ENCODE results near the gene TXNIP.

TXNIP gene

GRCh38 chr1:145964328-145965118 lies 31.9 kb downstream of the TXNIP start, which contains the start of the genes ANKRD34A and POLR3GL:
TSS of gene ANKRD34A (minus strand) at chr1:145964575. CDS start at chr1:145961759, 2,816 bp downstream.
TSS of gene POLR3GL (plus strand) at chr1:145964690. CDS start at chr1:145974866, 10,176 bp downstream.
- no peaks in the 10 kb centered on the region for H3K36me3 ChIP-seq (ENCODE audit: control insufficient read depth, insufficient read depth, low read length)
- DNase-seq (ENCODE audit: extremely low read depth, insufficient read length) = peak; percentile 85
- peak within 1 kb of the TSS; percentile 84 for H3K4me3 ChIP-seq (replicated peaks; ENCODE audit: low read depth, low read length)
- TF ChIP-seq, protein P1, sequence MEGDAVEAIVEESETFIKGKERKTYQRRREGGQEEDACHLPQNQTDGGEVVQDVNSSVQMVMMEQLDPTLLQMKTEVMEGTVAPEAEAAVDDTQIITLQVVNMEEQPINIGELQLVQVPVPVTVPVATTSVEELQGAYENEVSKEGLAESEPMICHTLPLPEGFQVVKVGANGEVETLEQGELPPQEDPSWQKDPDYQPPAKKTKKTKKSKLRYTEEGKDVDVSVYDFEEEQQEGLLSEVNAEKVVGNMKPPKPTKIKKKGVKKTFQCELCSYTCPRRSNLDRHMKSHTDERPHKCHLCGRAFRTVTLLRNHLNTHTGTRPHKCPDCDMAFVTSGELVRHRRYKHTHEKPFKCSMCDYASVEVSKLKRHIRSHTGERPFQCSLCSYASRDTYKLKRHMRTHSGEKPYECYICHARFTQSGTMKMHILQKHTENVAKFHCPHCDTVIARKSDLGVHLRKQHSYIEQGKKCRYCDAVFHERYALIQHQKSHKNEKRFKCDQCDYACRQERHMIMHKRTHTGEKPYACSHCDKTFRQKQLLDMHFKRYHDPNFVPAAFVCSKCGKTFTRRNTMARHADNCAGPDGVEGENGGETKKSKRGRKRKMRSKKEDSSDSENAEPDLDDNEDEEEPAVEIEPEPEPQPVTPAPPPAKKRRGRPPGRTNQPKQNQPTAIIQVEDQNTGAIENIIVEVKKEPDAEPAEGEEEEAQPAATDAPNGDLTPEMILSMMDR (IDR thresholded peaks at IDR 0.05; ENCODE audit: insufficient read depth, low read length, poor library complexity, severe bottlenecking) = no peak
- H3K27me3 ChIP-seq (replicated peaks; ENCODE audit: control insufficient read depth, insufficient read depth, low read length) = no peaks in the 10 kb centered on the region

DNA sequence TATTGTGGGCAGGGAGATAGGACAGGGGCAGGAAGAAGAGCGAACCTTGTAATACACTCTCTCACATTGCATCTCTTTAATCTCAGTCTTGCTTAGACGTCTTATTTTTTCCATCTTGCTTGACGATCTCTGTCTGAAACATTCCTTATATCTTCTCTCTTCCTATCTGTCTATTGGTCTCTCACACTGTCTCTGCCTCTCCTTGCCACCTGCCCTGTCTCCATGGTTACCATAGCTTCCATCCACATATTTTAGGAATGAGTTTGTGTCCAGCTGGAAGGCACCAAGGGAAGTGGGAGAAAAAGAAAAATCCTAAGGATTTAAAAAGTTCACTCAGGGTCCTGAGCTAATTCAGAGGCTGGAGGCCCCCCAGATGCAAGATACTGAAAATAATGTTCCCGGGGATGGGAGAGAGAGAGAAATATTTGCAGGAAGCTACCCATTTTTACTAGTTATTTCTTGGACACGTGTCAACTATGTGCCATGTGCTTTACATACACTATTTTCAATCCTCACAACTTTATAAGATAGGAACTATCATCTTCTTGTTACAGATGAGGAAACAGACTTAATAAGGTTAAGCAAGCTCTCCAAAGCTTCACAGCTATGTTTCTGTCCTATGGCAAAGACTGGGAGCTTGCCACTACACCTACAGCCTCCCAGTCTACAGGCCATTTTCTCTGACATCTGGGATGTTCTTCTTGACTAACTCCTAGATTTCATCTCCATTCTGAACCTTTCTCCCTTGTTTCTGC lies 32.9 kb downstream of the TXNIP start:
- no peak for DNase-seq (ENCODE audit: extremely low read depth, insufficient read length)
- Histone ChIP-seq H3K4me3 (replicated peaks; ENCODE audit: low read depth, low read length) (peak overlapping the region; percentile 84), H3K27me3 (replicated peaks; ENCODE audit: control insufficient read depth, insufficient read depth, low read length) (no peaks in the 10 kb centered on the region), H3K36me3 (ENCODE audit: control insufficient read depth, insufficient read depth, low read length) (no peaks in the 10 kb centered on the region)
- TF ChIP-seq, protein P1 (IDR thresholded peaks at IDR 0.05; ENCODE audit: insufficient read depth, low read length, poor library complexity, severe bottlenecking) = no peak

DNA sequence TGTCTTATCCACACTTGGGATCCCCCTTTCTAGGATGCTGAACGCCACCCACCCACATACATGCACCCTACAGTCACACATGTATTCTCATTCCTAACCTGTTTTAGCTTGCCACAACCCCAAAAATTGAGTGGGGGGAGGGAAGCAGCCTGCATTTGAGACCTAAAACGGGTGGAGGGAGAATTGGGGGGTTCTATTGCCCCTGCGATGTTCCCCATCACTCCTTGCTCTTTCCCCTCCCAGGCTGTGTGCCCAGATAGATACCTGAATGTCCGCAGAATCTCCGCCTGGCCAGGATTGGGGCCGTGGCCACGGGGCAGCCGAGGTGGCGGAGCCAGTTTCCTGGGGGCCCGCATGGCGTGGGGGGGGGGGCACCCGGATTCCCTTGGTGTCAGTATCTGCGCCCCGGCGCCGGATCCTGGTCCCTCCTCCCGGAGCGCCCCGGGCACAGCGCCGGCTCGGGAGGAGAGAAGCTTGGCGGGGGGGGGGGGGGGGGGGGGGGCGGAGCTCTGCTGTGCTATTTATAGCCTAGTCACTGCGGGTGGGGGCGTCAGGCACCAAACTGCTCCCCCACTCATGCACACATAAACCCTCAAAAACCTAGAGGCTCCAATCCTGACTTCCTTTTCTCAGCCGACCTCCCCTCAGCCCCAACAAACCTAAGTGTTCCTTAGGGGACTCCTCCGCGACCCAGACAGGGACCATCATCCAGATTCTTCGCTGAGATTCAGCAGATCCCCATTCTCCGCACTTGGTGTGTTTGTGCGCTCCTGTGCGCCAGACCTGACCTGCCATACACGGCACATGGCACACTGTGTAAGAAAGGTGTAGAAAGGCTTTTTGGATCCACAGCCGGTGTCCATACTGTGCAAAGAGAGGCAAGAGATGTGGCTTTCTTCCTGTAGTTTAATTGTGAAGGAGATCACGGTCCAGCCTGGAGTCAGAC lies 33.9 kb downstream of the TXNIP start:
- DNase-seq (ENCODE audit: extremely low read depth, insufficient read length) = peak; percentile 37
- TF ChIP-seq, protein P1 (IDR thresholded peaks at IDR 0.05; ENCODE audit: insufficient read depth, low read length, poor library complexity, severe bottlenecking) = no peak

GRCh38 chr1:145961425-145962156 lies 34.8 kb downstream of the TXNIP start:
- H3K27me3 ChIP-seq (replicated peaks; ENCODE audit: control insufficient read depth, insufficient read depth, low read length) = no peaks in the 10 kb centered on the region
- DNase-seq (ENCODE audit: extremely low read depth, insufficient read length) = peak; percentile 36
- H3K4me3 ChIP-seq (replicated peaks; ENCODE audit: low read depth, low read length) = peak overlapping the region; percentile 58
- TF ChIP-seq, protein P1 (IDR thresholded peaks at IDR 0.05; ENCODE audit: insufficient read depth, low read length, poor library complexity, severe bottlenecking) = no peak
- no peaks in the 10 kb centered on the region for H3K36me3 ChIP-seq (ENCODE audit: control insufficient read depth, insufficient read depth, low read length)

More for the DNA sequence above, 33.9 kb downstream of the TXNIP start:
- Histone ChIP-seq H3K4me3 (replicated peaks; ENCODE audit: low read depth, low read length) (peak overlapping the region; percentile 58), H3K36me3 (ENCODE audit: control insufficient read depth, insufficient read depth, low read length) (no peaks in the 10 kb centered on the region), H3K27me3 (replicated peaks; ENCODE audit: control insufficient read depth, insufficient read depth, low read length) (no peaks in the 10 kb centered on the region)

- TF ChIP-seq, protein P1 (IDR thresholded peaks at IDR 0.05; ENCODE audit: insufficient read depth, low read length, poor library complexity, severe bottlenecking) = no peak
- Histone ChIP-seq H3K4me3 (replicated peaks; ENCODE audit: low read depth, low read length) (peak overlapping the region; percentile 58), H3K36me3 (ENCODE audit: control insufficient read depth, insufficient read depth, low read length) (no peaks in the 10 kb centered on the region), H3K27me3 (replicated peaks; ENCODE audit: control insufficient read depth, insufficient read depth, low read length) (no peaks in the 10 kb centered on the region)
- no peak for DNase-seq (ENCODE audit: extremely low read depth, insufficient read length)
Measured at GRCh38 chr1:145961109-145961424, 35.3 kb downstream of the TXNIP start.
